DOHH2 (cell line): ENCODE results near the gene NASP.

Source experiments
- CTCF ChIP-seq: fragments of 200-600 bp; sonication (generic); IDR thresholded peaks from one replicate; pipeline ENCODE4 v1.5.1; 2014; ENCODE audit warnings: antibody characterized with exemption, mild to moderate bottlenecking, low read depth, low read length; ENCODE audit not compliant: poor library complexity, severe bottlenecking
- EZH2phosphoT487 ChIP-seq: fragments of 200-600 bp; sonication (generic); IDR thresholded peaks from 2 replicates; pipeline ENCODE4 v1.6.1; 2017; ENCODE audit warnings: borderline replicate concordance, mild to moderate bottlenecking, antibody characterized with exemption, low read length, moderate library complexity, mixed read lengths

GRCh38 chr1:45569571-45569961 lies 14.3 kb upstream of the NASP start:
- TF ChIP-seq CTCF (no peak), EZH2phosphoT487 (no peak)
